ENCODE measurements around the gene ORM1. TPM values are rescaled to one million over a fixed set of nuclear protein-coding genes. Genes with fewer than 3 reads are reported as not detected.

Gene ORM1
- total RNA-seq, 1 donor from 2014 or later: 1.6 TPM

GRCh38 chr9:114281473-114282103 lies 41.3 kb upstream of the ORM1 start:
- no peak overlapping the region for H3K4me3 ChIP-seq (ENCODE audit: low read length in 3 of 3)
- H3K4me1 ChIP-seq (ENCODE audit: control insufficient read depth in 3 of 3, insufficient read depth in 3 of 3, low read length in 3 of 3): peaks cover 12 to 16% (median 15%) of the 10 kb centered on the region in 3 donors
- H3K9me3 ChIP-seq (ENCODE audit: control insufficient read depth in 3 of 3, low read length in 3 of 3): no peaks in the 10 kb centered on the region
- no peak overlapping the region for H3K9ac ChIP-seq (ENCODE audit: low read depth in 1 of 3, low read length in 3 of 3)
- H3K36me3 ChIP-seq (ENCODE audit: control insufficient read depth in 3 of 3, insufficient read depth in 3 of 3, low read length in 3 of 3): no peaks in the 10 kb centered on the region
- H3K27ac ChIP-seq (ENCODE audit: low read depth, low read length): peak overlapping the region; percentile 33
- H3K27me3 ChIP-seq (ENCODE audit: control insufficient read depth in 3 of 3, insufficient read depth in 3 of 3, low read length in 3 of 3): no peaks in the 10 kb centered on the region

- Histone ChIP-seq H3K27me3 (ENCODE audit: control insufficient read depth in 3 of 3, insufficient read depth in 3 of 3, low read length in 3 of 3) (no peaks in the 10 kb centered on the region), H3K27ac (ENCODE audit: low read depth, low read length) (no peak overlapping the region), H3K4me3 (ENCODE audit: low read length in 3 of 3) (no peak overlapping the region), H3K36me3 (ENCODE audit: control insufficient read depth in 3 of 3, insufficient read depth in 3 of 3, low read length in 3 of 3) (no peaks in the 10 kb centered on the region), H3K9me3 (ENCODE audit: control insufficient read depth in 3 of 3, low read length in 3 of 3) (no peaks in the 10 kb centered on the region), H3K4me1 (ENCODE audit: control insufficient read depth in 3 of 3, insufficient read depth in 3 of 3, low read length in 3 of 3) (peaks cover 7 to 12% (median 12%) of the 10 kb centered on the region in 3 donors), H3K9ac (ENCODE audit: low read depth in 1 of 3, low read length in 3 of 3) (no peak overlapping the region)
Observed at GRCh38 chr9:114282104-114282485, 40.8 kb upstream of the ORM1 start.

DNA sequence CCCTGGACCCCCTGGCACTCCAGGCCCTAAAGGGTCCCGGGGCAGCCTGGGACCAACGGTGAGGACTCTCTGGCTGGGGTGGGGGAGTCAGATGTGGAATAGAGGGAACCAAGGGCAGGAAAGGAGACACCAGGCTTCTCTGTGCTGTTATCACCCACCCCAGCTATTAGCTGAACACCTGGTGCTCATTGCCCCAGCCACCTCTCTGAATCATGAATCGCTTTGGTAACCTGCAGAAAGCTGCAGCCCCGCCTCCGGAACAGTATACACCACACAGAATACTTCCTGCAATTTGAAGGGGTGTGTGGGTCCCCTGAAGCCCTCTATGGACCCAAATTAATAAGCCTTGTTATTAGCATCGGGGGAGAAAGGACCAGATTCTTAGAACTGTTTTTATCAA lies 40.4 kb upstream of the ORM1 start:
- no peak overlapping the region for H3K4me3 ChIP-seq (ENCODE audit: low read length in 3 of 3)
- no peak overlapping the region for H3K9ac ChIP-seq (ENCODE audit: low read depth in 1 of 3, low read length in 3 of 3)
- H3K36me3 ChIP-seq (ENCODE audit: control insufficient read depth in 3 of 3, insufficient read depth in 3 of 3, low read length in 3 of 3): no peaks in the 10 kb centered on the region
- H3K9me3 ChIP-seq (ENCODE audit: control insufficient read depth in 3 of 3, low read length in 3 of 3): no peaks in the 10 kb centered on the region
- peaks cover 0 to 2% (median 0%) of the 10 kb centered on the region in 3 donors for H3K27me3 ChIP-seq (ENCODE audit: control insufficient read depth in 3 of 3, insufficient read depth in 3 of 3, low read length in 3 of 3)
- H3K27ac ChIP-seq (ENCODE audit: low read depth, low read length): no peak overlapping the region
- peaks cover 3 to 8% (median 8%) of the 10 kb centered on the region in 3 donors for H3K4me1 ChIP-seq (ENCODE audit: control insufficient read depth in 3 of 3, insufficient read depth in 3 of 3, low read length in 3 of 3)

DNA sequence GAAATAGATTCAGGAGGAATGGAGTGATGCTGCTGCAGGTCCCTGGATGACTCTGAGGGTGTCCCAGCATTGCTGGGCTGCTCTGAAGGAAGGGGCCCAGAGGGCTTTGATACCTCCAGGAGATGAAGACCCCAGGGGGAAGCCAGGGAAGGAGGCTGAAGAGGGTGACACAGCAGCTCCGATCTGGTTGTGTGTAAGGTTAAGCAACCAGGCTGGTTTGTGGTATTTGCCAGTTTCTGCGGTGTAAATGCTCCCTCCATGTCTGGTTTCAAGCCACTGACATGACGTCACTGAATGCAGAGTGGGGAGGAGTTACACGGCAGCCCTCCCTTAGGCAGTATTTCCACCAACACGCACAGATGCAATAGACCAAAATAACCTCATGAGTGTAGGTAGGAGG lies 40.0 kb upstream of the ORM1 start:
- no peak overlapping the region for H3K9ac ChIP-seq (ENCODE audit: low read depth in 1 of 3, low read length in 3 of 3)
- H3K9me3 ChIP-seq (ENCODE audit: control insufficient read depth in 3 of 3, low read length in 3 of 3): no peaks in the 10 kb centered on the region
- peaks cover 0 to 3% (median 0%) of the 10 kb centered on the region in 3 donors for H3K27me3 ChIP-seq (ENCODE audit: control insufficient read depth in 3 of 3, insufficient read depth in 3 of 3, low read length in 3 of 3)
- peaks cover 0 to 5% (median 4%) of the 10 kb centered on the region in 3 donors for H3K4me1 ChIP-seq (ENCODE audit: control insufficient read depth in 3 of 3, insufficient read depth in 3 of 3, low read length in 3 of 3)
- no peak overlapping the region for H3K4me3 ChIP-seq (ENCODE audit: low read length in 3 of 3)
- no peak overlapping the region for H3K27ac ChIP-seq (ENCODE audit: low read depth, low read length)
- H3K36me3 ChIP-seq (ENCODE audit: control insufficient read depth in 3 of 3, insufficient read depth in 3 of 3, low read length in 3 of 3): no peaks in the 10 kb centered on the region

DNA sequence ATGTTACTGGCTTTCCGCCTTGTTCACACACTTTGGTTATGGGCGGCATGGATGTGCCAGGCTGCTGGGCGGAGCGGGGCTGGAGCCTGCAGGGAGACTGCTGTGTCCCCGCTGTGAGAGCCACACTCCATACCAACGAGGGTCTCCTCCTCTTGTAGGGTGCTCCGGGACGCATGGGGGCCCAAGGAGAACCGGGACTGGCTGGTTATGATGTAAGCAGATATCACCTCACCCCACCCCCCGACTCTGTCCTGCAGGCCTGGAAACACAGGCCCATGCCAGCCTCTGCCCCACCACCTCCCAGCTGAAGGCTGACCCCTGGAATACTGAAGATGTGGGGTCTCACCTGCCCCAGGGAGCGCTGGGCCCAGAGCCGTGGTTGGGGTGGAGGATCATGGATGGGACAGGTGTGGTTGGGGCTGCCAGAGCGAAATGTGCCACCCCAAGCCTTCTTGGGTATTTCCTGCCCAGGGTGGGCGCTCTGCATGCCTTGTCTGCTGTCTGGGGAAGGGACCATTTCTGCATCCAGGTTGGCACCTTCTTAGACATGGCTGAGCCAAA lies 39.3 kb upstream of the ORM1 start:
- Histone ChIP-seq H3K4me3 (ENCODE audit: low read length in 3 of 3) (no peak overlapping the region), H3K9ac (ENCODE audit: low read depth in 1 of 3, low read length in 3 of 3) (no peak overlapping the region), H3K4me1 (ENCODE audit: control insufficient read depth in 3 of 3, insufficient read depth in 3 of 3, low read length in 3 of 3) (peaks cover 0 to 5% (median 4%) of the 10 kb centered on the region in 3 donors), H3K27ac (ENCODE audit: low read depth, low read length) (no peak overlapping the region), H3K27me3 (ENCODE audit: control insufficient read depth in 3 of 3, insufficient read depth in 3 of 3, low read length in 3 of 3) (peaks cover 0 to 3% (median 0%) of the 10 kb centered on the region in 3 donors), H3K36me3 (ENCODE audit: control insufficient read depth in 3 of 3, insufficient read depth in 3 of 3, low read length in 3 of 3) (no peaks in the 10 kb centered on the region), H3K9me3 (ENCODE audit: control insufficient read depth in 3 of 3, low read length in 3 of 3) (no peaks in the 10 kb centered on the region)

DNA sequence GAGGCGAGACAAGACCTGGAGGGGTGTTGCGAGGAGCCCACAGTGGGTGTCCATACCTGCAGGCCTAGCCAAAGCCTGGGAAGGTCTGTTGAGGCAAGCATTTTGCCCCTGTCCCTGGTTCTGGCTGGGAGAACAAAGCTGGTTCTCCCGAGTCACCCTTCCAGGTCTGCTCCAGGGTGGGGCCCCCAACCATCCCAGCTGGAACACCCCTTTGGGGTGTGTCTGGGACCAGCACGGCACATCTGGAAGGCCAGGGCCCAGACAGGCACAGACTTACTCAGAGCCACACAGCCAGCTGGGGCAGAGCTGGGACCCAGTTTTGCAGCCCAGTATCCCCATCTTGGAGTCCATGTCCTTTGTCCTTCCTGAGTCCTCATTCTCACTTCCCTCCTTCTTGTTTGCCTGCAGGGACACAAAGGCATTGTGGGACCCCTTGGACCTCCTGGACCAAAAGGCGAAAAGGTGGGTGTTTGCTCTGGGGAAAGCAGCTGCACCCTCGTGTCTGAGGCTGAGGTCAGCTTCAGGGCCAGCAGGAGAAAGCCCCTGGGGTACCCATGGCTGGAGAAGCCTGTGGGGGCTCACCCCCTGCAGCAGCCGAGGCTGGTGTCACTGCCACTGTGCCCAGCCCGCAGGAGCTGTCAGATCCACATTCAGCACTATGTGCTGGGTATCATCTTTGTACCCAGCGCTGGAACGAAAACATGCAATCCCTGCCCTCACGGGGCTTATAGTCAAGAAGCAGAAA lies 38.4 kb upstream of the ORM1 start:
- Histone ChIP-seq H3K9ac (ENCODE audit: low read depth in 1 of 3, low read length in 3 of 3) (no peak overlapping the region), H3K36me3 (ENCODE audit: control insufficient read depth in 3 of 3, insufficient read depth in 3 of 3, low read length in 3 of 3) (no peaks in the 10 kb centered on the region), H3K27me3 (ENCODE audit: control insufficient read depth in 3 of 3, insufficient read depth in 3 of 3, low read length in 3 of 3) (peaks cover 0 to 3% (median 0%) of the 10 kb centered on the region in 3 donors), H3K9me3 (ENCODE audit: control insufficient read depth in 3 of 3, low read length in 3 of 3) (no peaks in the 10 kb centered on the region), H3K27ac (ENCODE audit: low read depth, low read length) (no peak overlapping the region), H3K4me1 (ENCODE audit: control insufficient read depth in 3 of 3, insufficient read depth in 3 of 3, low read length in 3 of 3) (peaks cover 0 to 4% (median 2%) of the 10 kb centered on the region in 3 donors), H3K4me3 (ENCODE audit: low read length in 3 of 3) (no peak overlapping the region)

DNA sequence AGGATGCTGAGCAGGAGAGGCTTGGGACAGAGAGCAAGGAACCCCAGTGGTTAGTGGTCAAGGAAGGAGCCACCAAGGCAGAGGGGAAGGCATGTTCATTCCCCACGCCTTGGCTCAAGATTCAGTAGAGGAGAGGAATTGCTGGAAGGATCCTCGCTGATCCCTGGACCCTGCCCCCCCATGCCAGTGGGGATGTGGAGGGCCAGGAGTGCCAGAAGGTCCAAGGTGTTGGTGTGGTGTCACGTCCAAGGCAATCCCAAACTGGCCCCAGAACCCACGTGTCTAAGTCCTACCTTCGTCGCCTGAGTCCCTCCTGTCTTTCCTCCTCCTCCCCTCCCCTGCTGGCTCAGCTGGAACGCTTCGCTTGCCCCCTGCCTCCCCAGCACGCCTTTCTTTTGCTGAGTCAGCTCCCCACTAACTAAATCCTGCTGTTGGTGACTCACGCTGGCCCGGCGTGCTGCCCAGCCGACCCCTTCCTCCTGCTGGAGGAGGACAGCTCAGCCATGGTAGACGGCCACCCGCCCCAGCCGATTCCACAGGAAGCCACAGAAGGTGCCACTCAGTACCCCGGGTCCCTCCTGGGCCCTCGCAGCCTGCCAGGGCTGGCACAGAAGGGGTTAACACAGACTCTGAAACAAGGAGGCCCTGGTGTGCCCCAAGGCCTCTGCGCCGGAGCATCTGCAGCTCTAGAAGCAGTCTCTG lies 37.6 kb upstream of the ORM1 start:
- Histone ChIP-seq H3K27ac (ENCODE audit: low read depth, low read length) (no peak overlapping the region), H3K9me3 (ENCODE audit: control insufficient read depth in 3 of 3, low read length in 3 of 3) (no peaks in the 10 kb centered on the region), H3K27me3 (ENCODE audit: control insufficient read depth in 3 of 3, insufficient read depth in 3 of 3, low read length in 3 of 3) (peaks cover 0 to 3% (median 0%) of the 10 kb centered on the region in 3 donors), H3K4me3 (ENCODE audit: low read length in 3 of 3) (no peak overlapping the region), H3K4me1 (ENCODE audit: control insufficient read depth in 3 of 3, insufficient read depth in 3 of 3, low read length in 3 of 3) (peaks cover 0 to 4% (median 2%) of the 10 kb centered on the region in 3 donors), H3K9ac (ENCODE audit: low read depth in 1 of 3, low read length in 3 of 3) (no peak overlapping the region), H3K36me3 (ENCODE audit: control insufficient read depth in 3 of 3, insufficient read depth in 3 of 3, low read length in 3 of 3) (no peaks in the 10 kb centered on the region)

DNA sequence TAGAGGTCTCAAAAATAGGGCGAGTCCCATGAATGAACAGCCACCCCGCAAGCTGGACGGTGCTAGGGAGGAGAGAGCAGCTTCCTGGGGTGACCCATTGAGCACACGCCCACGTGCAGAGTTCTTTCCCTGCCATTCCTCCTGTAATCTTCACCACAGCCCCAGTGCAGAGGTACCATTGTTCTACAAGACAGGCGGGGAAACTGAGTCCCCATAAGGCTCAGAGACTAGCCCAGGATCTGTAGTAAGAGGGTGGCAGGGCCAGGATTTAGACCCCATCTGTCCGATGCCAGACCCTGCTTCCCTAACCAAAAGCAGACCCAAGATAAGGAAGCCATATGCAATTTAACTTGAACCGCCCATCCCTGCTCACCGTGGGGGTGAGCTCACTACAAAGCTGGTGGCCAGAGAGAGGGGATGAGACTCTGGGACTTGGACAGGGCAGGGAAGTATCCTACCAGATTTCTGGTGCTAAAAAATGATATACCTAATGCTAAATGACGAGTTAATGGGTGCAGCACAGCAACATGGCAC lies 36.7 kb upstream of the ORM1 start:
- H3K27ac ChIP-seq (ENCODE audit: low read depth, low read length): no peak overlapping the region
- no peaks in the 10 kb centered on the region for H3K36me3 ChIP-seq (ENCODE audit: control insufficient read depth in 3 of 3, insufficient read depth in 3 of 3, low read length in 3 of 3)
- H3K4me1 ChIP-seq (ENCODE audit: control insufficient read depth in 3 of 3, insufficient read depth in 3 of 3, low read length in 3 of 3): peaks cover 0 to 7% (median 2%) of the 10 kb centered on the region in 3 donors
- H3K9me3 ChIP-seq (ENCODE audit: control insufficient read depth in 3 of 3, low read length in 3 of 3): no peaks in the 10 kb centered on the region
- no peak overlapping the region for H3K9ac ChIP-seq (ENCODE audit: low read depth in 1 of 3, low read length in 3 of 3)
- peaks cover 0 to 3% (median 0%) of the 10 kb centered on the region in 3 donors for H3K27me3 ChIP-seq (ENCODE audit: control insufficient read depth in 3 of 3, insufficient read depth in 3 of 3, low read length in 3 of 3)
- no peak overlapping the region for H3K4me3 ChIP-seq (ENCODE audit: low read length in 3 of 3)

DNA sequence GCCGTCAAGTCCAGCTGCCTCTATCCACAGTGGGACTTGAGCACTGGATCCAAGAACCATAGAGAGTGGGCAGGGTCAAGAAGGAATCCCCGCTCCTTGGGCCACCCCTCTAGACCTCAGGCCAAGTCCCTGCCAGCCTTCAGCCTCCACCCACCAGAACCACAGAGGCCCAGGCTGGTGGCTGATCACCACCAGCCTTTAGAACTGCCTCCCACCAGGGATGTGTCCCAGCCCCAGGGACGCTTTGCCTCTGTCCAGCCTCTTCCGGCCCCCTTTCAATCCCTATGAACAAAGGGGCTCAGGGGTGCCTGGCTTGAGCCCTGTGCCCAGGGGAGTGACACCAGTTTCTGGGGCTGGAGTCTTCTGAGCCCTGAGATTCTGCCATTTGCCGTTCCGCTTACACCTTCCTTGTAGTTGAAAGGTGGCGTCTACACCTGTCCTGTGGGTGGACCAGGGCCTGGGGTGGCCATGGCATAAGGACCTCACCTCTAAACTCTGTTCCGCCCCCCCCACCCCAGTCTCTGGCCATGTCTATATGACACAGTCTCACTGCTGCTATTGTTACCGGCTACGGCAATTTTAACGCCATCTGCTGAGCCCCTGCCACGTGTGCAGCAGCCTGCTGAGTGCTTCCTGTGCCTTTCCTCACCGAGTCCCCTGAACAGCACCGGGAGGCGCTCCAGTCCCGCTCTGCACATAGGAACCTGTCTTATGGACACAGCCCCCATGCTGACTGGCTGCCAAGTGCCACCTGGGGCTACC lies 35.7 kb upstream of the ORM1 start:
- peaks cover 0 to 3% (median under 1%) of the 10 kb centered on the region in 3 donors for H3K36me3 ChIP-seq (ENCODE audit: control insufficient read depth in 3 of 3, insufficient read depth in 3 of 3, low read length in 3 of 3)
- H3K4me3 ChIP-seq (ENCODE audit: low read length in 3 of 3): no peak overlapping the region
- peaks cover 0 to 4% (median 0%) of the 10 kb centered on the region in 3 donors for H3K4me1 ChIP-seq (ENCODE audit: control insufficient read depth in 3 of 3, insufficient read depth in 3 of 3, low read length in 3 of 3)
- no peak overlapping the region for H3K9ac ChIP-seq (ENCODE audit: low read depth in 1 of 3, low read length in 3 of 3)
- H3K9me3 ChIP-seq (ENCODE audit: control insufficient read depth in 3 of 3, low read length in 3 of 3): no peaks in the 10 kb centered on the region
- no peak overlapping the region for H3K27ac ChIP-seq (ENCODE audit: low read depth, low read length)
- H3K27me3 ChIP-seq (ENCODE audit: control insufficient read depth in 3 of 3, insufficient read depth in 3 of 3, low read length in 3 of 3): peaks cover 0 to 3% (median 0%) of the 10 kb centered on the region in 3 donors
